Measurements from ENCODE around the gene PHTF1. TPM values are rescaled to one million over a fixed set of nuclear protein-coding genes. Genes with fewer than 3 reads are reported as not detected.

PHTF1 gene
- polyA plus RNA-seq, 1 donor (not counting 4 experiments of a cell fraction or from before 2014, with no cell fraction given): 6.8 TPM

DNA sequence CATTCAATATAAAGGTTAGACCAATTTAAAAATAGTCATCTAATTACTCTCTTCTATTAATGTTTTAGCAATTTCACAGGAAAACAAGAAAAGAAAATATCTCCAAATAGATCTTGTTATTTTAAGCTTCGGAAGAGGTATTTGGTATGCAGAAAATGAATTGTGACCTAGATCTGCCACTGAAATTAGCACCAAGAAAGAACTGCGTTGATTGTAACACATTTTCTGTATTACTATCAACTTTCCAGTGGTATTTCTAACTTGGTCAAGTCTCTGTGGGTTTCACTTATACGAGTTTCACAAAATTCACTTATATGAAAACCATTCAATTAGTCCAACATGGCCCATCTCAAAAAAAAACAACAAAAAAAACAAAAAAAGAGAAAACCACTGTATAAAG is 41.2 kb upstream of the PHTF1 start:
- Histone ChIP-seq H3K4me3 (ENCODE audit: control insufficient read depth in 2 of 3, extremely low read depth in 1 of 3, insufficient read depth in 2 of 3, low read depth in 1 of 3, low read length in 3 of 3) (no peak overlapping the region), H3K9me1 (ENCODE audit: control insufficient read depth, extremely low read depth, insufficient read depth, low read length) (no peaks in the 10 kb centered on the region), H3K79me2 (ENCODE audit: control insufficient read depth, insufficient read depth, low read length) (peaks cover 62% of the 10 kb centered on the region), H2AFZ (ENCODE audit: control insufficient read depth, low read length) (no peak overlapping the region), H4K20me1 (ENCODE audit: control insufficient read depth, extremely low read depth, insufficient read depth, low read length) (no peaks in the 10 kb centered on the region), H3K9me3 (ENCODE audit: control insufficient read depth, low read depth, low read length) (no peaks in the 10 kb centered on the region), H3K36me3 (ENCODE audit: control insufficient read depth in 2 of 2, extremely low read depth in 1 of 2, insufficient read depth in 2 of 2, low read length in 2 of 2) (peaks cover 0 to 6% of the 10 kb centered on the region in 2 experiments), H3K27ac (ENCODE audit: control insufficient read depth, insufficient read depth, low read length) (no peak overlapping the region), H3K4me1 (ENCODE audit: control insufficient read depth, extremely low read depth, insufficient read depth, low read length) (peaks cover 12% of the 10 kb centered on the region), H3K9ac (ENCODE audit: control insufficient read depth, extremely low read depth, insufficient read depth, low read length) (no peak overlapping the region), H3K27me3 (ENCODE audit: control insufficient read depth, extremely low read depth, insufficient read depth, low read length) (no peaks in the 10 kb centered on the region), H3K4me2 (ENCODE audit: control insufficient read depth, extremely low read depth, insufficient read depth, low read depth, low read length) (no peak overlapping the region)
- TF ChIP-seq, protein P1, sequence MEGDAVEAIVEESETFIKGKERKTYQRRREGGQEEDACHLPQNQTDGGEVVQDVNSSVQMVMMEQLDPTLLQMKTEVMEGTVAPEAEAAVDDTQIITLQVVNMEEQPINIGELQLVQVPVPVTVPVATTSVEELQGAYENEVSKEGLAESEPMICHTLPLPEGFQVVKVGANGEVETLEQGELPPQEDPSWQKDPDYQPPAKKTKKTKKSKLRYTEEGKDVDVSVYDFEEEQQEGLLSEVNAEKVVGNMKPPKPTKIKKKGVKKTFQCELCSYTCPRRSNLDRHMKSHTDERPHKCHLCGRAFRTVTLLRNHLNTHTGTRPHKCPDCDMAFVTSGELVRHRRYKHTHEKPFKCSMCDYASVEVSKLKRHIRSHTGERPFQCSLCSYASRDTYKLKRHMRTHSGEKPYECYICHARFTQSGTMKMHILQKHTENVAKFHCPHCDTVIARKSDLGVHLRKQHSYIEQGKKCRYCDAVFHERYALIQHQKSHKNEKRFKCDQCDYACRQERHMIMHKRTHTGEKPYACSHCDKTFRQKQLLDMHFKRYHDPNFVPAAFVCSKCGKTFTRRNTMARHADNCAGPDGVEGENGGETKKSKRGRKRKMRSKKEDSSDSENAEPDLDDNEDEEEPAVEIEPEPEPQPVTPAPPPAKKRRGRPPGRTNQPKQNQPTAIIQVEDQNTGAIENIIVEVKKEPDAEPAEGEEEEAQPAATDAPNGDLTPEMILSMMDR (optimal IDR thresholded peaks at IDR 0.05 in 1 of 3, IDR thresholded peaks at IDR 0.05 in 1 of 3, conservative IDR thresholded peaks at IDR 0.05 in 1 of 3; ENCODE audit: extremely low read depth in 1 of 3, insufficient read depth in 2 of 3, low read length in 3 of 3): no peak
- TF ChIP-seq EZH2 (IDR thresholded peaks at IDR 0.05; ENCODE audit: low read length): no peak
- FAIRE-seq (no peak), DNase-seq (ENCODE audit: low read depth, low spot score) (no peak)
- dilution Hi-C loops (cut with MboI; ENCODE audit: extremely low pct_ligation_motif_present, low sequenced_read_pairs): no loop called here

DNA sequence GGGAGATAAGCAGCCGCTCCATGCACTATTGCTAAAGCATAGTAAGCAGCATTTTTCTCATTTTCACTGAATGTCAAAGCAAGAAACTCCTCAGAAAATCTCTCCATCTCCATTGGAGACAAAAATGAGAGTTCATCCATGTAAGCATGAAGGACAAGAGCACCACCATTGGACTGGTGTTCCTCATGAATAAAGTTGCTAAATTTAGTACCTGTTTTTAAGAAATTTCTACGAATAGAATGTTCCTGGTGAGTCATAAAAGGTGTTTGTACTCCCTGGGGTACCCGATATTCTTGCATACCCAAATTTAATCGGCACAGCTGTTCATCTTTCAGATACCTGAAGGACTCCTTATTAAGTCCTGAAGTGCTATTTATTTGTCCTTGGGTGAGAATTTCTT is 38.2 kb upstream of the PHTF1 start:
- no peaks in the 10 kb centered on the region for H3K27me3 ChIP-seq (ENCODE audit: control insufficient read depth, extremely low read depth, insufficient read depth, low read length)
- peaks cover 0 to 6% of the 10 kb centered on the region in 2 experiments for H3K36me3 ChIP-seq (ENCODE audit: control insufficient read depth in 2 of 2, extremely low read depth in 1 of 2, insufficient read depth in 2 of 2, low read length in 2 of 2)
- no peak for DNase-seq (ENCODE audit: low read depth, low spot score)
- TF ChIP-seq, protein P1 (optimal IDR thresholded peaks at IDR 0.05 in 1 of 3, IDR thresholded peaks at IDR 0.05 in 1 of 3, conservative IDR thresholded peaks at IDR 0.05 in 1 of 3; ENCODE audit: extremely low read depth in 1 of 3, insufficient read depth in 2 of 3, low read length in 3 of 3): no peak
- no peak for TF ChIP-seq EZH2 (IDR thresholded peaks at IDR 0.05; ENCODE audit: low read length)
- H3K4me1 ChIP-seq (ENCODE audit: control insufficient read depth, extremely low read depth, insufficient read depth, low read length): peaks cover 10% of the 10 kb centered on the region
- peaks cover 37% of the 10 kb centered on the region for H3K79me2 ChIP-seq (ENCODE audit: control insufficient read depth, insufficient read depth, low read length)
- H3K9me1 ChIP-seq (ENCODE audit: control insufficient read depth, extremely low read depth, insufficient read depth, low read length): no peaks in the 10 kb centered on the region
- dilution Hi-C loops (cut with MboI; ENCODE audit: extremely low pct_ligation_motif_present, low sequenced_read_pairs): no loop called here
- H3K27ac ChIP-seq (ENCODE audit: control insufficient read depth, insufficient read depth, low read length): no peak overlapping the region
- no peak overlapping the region for H2AFZ ChIP-seq (ENCODE audit: control insufficient read depth, low read length)
- FAIRE-seq: no peak
- H3K9ac ChIP-seq (ENCODE audit: control insufficient read depth, extremely low read depth, insufficient read depth, low read length): no peak overlapping the region
- no peak overlapping the region for H3K4me2 ChIP-seq (ENCODE audit: control insufficient read depth, extremely low read depth, insufficient read depth, low read depth, low read length)
- no peaks in the 10 kb centered on the region for H4K20me1 ChIP-seq (ENCODE audit: control insufficient read depth, extremely low read depth, insufficient read depth, low read length)
- no peaks in the 10 kb centered on the region for H3K9me3 ChIP-seq (ENCODE audit: control insufficient read depth, low read depth, low read length)
- H3K4me3 ChIP-seq (ENCODE audit: control insufficient read depth in 2 of 3, extremely low read depth in 1 of 3, insufficient read depth in 2 of 3, low read depth in 1 of 3, low read length in 3 of 3): no peak overlapping the region

Data from keratinocyte (primary cell).